Measurements from ENCODE around the gene MED12L.

Gene MED12L

DNA sequence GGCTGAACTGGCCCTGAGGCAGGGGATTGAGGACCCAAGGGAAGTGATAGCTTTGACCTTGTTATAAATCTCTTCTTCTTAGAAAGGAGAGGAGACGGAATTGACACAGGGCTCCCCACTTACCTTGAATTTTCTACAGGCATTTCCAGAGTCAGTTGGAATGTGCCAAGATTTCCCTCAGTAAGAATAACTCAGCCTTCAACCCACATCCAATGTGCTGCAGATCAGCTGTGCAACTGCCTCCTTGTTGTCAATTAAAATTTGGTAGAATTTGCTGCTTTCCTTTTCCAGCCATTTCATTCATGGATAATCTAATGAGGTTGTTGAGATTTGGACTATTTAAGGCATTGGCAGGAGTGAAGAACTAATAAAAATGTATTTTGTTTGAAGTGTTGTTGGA lies 14.6 kb downstream of the MED12L start:
- TF ChIP-seq, protein P1, sequence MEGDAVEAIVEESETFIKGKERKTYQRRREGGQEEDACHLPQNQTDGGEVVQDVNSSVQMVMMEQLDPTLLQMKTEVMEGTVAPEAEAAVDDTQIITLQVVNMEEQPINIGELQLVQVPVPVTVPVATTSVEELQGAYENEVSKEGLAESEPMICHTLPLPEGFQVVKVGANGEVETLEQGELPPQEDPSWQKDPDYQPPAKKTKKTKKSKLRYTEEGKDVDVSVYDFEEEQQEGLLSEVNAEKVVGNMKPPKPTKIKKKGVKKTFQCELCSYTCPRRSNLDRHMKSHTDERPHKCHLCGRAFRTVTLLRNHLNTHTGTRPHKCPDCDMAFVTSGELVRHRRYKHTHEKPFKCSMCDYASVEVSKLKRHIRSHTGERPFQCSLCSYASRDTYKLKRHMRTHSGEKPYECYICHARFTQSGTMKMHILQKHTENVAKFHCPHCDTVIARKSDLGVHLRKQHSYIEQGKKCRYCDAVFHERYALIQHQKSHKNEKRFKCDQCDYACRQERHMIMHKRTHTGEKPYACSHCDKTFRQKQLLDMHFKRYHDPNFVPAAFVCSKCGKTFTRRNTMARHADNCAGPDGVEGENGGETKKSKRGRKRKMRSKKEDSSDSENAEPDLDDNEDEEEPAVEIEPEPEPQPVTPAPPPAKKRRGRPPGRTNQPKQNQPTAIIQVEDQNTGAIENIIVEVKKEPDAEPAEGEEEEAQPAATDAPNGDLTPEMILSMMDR (IDR thresholded peaks at IDR 0.05; ENCODE audit: low read depth, low read length), result no peak
- Histone ChIP-seq H3K27me3 (no peaks in the 10 kb centered on the region), H3K4me3 (ENCODE audit: low read depth, low read length) (no peak overlapping the region), H3K9me3 (no peaks in the 10 kb centered on the region), H3K36me3 (no peaks in the 10 kb centered on the region), H3K4me1 (peaks cover 12% of the 10 kb centered on the region)
- no peak for DNase-seq

DNA sequence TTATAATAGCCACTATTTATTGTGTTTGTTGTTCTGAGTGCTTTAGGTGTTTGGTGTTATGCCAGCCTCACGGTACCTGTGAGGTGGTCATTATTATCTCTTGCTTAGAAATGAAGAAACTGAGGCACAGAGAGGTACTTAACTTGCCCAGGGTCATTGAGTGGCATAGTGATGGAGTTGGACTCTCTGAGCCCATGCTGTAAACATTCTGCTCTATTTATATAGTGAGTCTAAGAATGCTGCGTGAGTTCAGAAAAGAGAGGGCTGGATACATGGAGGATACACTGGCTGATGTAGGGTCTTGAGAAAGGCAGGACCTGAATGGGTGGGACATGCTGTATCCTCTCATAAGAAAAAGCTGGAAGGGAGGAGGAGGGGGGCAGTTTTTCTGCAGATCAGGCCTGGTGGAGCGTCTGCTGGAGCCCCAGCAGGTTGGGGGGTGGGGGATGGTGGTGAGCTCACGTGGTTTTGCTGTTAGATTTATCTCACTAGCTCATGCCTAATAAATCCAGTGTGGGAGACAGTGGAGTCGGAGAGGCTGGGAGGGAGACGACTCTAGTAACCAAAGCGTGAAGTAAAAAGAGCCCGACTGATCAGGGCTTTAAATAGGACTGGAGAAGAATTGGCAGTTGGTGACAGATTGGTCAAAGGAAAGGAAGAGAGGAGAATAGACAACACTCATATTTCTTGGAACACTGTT lies 16.0 kb downstream of the MED12L start:
- H3K9me3 ChIP-seq, result no peaks in the 10 kb centered on the region
- DNase-seq, result peak; percentile 78
- TF ChIP-seq, protein P1 (IDR thresholded peaks at IDR 0.05; ENCODE audit: low read depth, low read length), result no peak

DNA sequence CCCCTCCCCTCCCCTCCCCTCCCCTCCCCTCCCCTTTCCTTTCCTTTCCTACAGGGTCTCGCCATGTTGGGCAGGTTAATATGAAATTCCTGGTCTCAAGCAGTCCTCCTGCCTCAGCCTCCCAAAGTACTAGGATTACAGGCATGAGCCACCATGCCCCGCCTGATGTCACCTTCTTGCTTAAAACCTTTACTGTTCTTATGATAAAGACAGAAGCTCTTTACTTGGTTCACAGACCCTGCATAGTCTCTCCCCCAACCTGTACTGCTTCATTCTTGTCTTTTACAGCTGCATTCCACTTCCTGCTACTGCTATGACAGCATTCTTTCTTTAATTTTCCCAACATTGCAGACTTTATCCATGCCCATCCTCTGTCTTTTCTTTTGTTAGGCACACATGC lies 20.8 kb downstream of the MED12L start:
- DNase-seq, result no peak
- no peaks in the 10 kb centered on the region for H3K9me3 ChIP-seq
- peaks cover 8% of the 10 kb centered on the region for H3K4me1 ChIP-seq
- no peak overlapping the region for H3K4me3 ChIP-seq (ENCODE audit: low read depth, low read length)
- H3K36me3 ChIP-seq, result no peaks in the 10 kb centered on the region
- TF ChIP-seq, protein P1 (IDR thresholded peaks at IDR 0.05; ENCODE audit: low read depth, low read length), result no peak
- H3K27me3 ChIP-seq, result no peaks in the 10 kb centered on the region

More for the DNA sequence above, 16.0 kb downstream of the MED12L start:
- no peaks in the 10 kb centered on the region for H3K27me3 ChIP-seq
- no peaks in the 10 kb centered on the region for H3K36me3 ChIP-seq
- peak overlapping the region; percentile 10; the same call in 1 of the 2 replicates for H3K4me3 ChIP-seq (ENCODE audit: low read depth, low read length)
- peaks cover 12% of the 10 kb centered on the region for H3K4me1 ChIP-seq

DNA sequence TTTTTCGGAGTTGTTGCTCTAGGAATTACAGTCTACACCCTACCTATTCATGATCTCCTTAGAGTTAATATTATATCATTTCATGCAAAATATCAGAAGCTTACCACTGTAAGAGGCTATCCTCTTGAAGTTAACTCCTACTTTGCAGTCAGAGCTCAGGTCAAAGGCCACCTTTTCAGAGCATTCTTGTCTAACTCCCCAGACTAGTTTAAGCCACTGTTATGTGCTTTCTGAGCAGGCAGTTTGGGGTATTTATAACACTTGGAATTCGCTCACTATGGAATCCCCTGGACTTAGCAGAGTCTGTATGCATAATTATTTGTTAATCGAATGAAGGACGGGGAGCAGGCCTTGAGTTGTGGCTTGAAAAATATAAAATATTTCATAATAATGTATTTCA lies 21.7 kb downstream of the MED12L start:
- TF ChIP-seq, protein P1 (IDR thresholded peaks at IDR 0.05; ENCODE audit: low read depth, low read length), result no peak
- DNase-seq, result no peak
- H3K27me3 ChIP-seq, result no peaks in the 10 kb centered on the region
- no peaks in the 10 kb centered on the region for H3K9me3 ChIP-seq
- no peaks in the 10 kb centered on the region for H3K4me1 ChIP-seq
- H3K4me3 ChIP-seq (ENCODE audit: low read depth, low read length), result no peak overlapping the region
- H3K36me3 ChIP-seq, result no peaks in the 10 kb centered on the region

DNA sequence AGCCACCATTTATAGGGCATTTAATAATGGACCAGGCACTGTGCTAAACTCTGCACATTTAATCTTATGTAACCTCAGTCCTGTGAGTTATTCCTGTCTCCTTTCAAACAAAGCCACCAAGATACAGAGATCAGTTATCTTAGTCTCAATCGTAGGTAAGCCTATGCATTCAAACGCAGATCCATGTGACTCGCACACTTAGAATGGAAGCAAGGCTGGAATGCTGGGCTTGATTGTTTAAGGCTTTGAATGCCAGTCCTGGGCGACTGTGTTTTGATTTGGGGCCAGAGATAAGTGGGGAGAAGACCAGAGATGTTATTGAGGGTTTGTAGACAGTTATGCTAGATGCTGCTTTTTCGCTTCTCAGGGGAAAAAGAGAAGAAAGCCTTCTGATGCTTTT lies 22.2 kb downstream of the MED12L start:
- Histone ChIP-seq H3K36me3 (no peaks in the 10 kb centered on the region), H3K27me3 (no peaks in the 10 kb centered on the region), H3K9me3 (no peaks in the 10 kb centered on the region), H3K4me1 (no peaks in the 10 kb centered on the region), H3K4me3 (ENCODE audit: low read depth, low read length) (no peak overlapping the region)
- DNase-seq, result no peak
- TF ChIP-seq, protein P1 (IDR thresholded peaks at IDR 0.05; ENCODE audit: low read depth, low read length), result no peak

DNA sequence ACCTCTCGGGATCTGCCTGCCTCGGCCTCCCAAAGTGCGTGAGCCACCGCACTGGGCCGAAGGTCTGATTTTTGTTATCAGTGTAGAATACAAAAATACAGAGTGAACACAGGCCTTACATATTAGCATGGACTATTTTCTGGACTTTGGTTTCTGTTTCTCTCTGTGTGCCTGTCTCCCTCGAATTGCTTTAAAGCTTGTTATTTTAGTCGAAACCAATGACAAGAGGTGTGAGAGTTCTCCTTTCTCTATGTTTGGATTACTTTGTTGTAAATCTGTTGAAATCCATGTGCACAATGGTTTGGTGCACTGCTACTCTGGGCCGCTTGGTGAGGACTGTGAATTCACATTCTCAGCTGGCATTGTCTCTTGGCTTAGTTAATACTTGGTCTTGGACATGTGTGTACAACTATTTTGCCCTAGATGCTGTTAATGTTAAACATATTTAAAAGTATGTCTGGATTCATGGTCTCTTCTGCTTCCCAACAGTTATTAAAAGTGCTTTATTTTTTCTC lies 23.9 kb downstream of the MED12L start:
- H3K27me3 ChIP-seq, result no peaks in the 10 kb centered on the region
- no peak for DNase-seq
- TF ChIP-seq, protein P1 (IDR thresholded peaks at IDR 0.05; ENCODE audit: low read depth, low read length), result no peak
- H3K9me3 ChIP-seq, result no peaks in the 10 kb centered on the region
- no peak overlapping the region for H3K4me3 ChIP-seq (ENCODE audit: low read depth, low read length)
- H3K4me1 ChIP-seq, result no peaks in the 10 kb centered on the region
- no peaks in the 10 kb centered on the region for H3K36me3 ChIP-seq
